Measurements from ENCODE around the gene TMEM231. TPM values are rescaled to one million over a fixed set of nuclear protein-coding genes. Genes with fewer than 3 reads are reported as not detected.

The TMEM231 gene
- total RNA-seq, 4 donors from 2014 or later = 2.9 to 6.2 (median 4.7) TPM

DNA sequence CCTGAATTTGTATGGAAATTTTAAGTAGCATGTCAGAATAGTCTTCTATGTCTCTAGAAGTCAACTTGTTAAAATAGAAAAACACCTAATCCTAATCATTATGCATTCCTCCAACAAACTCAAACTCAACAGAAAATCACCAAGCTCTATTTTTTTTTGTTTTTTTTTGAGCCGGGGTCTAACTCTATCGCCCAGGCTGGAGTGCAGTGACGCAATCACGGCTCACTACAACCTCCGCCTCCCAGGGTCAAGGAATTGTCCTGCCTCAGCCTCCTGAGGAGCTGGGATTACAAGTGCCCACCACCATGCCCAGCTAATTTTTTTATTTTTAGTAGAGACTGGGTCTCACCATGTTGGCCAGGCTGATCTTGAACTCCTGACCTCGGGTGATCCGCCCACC is 9.8 kb downstream of the TMEM231 start:
- TF ChIP-seq, protein P1, sequence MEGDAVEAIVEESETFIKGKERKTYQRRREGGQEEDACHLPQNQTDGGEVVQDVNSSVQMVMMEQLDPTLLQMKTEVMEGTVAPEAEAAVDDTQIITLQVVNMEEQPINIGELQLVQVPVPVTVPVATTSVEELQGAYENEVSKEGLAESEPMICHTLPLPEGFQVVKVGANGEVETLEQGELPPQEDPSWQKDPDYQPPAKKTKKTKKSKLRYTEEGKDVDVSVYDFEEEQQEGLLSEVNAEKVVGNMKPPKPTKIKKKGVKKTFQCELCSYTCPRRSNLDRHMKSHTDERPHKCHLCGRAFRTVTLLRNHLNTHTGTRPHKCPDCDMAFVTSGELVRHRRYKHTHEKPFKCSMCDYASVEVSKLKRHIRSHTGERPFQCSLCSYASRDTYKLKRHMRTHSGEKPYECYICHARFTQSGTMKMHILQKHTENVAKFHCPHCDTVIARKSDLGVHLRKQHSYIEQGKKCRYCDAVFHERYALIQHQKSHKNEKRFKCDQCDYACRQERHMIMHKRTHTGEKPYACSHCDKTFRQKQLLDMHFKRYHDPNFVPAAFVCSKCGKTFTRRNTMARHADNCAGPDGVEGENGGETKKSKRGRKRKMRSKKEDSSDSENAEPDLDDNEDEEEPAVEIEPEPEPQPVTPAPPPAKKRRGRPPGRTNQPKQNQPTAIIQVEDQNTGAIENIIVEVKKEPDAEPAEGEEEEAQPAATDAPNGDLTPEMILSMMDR (IDR thresholded peaks at IDR 0.05; ENCODE audit: low read depth) = no peak

DNA sequence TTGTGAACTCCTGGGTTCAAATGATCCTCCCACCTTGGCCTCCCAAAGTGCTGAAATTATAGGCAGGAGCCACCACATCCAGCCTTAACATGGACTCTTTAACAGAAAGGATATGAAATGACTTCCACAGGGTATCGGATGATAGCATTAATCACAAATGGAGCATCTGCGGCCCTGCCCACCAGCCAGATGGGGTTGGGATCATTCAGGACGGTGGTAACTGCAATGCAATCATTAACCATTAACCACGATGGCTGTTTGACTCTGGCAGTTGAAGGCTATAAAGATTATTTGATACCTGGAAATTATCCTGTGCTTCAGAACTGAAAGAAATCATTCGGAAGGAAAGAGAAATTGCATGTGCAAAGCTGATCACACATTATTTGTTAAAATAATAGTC is 14.8 kb downstream of the TMEM231 start:
- TF ChIP-seq, protein P1 (IDR thresholded peaks at IDR 0.05; ENCODE audit: low read depth) = no peak

DNA sequence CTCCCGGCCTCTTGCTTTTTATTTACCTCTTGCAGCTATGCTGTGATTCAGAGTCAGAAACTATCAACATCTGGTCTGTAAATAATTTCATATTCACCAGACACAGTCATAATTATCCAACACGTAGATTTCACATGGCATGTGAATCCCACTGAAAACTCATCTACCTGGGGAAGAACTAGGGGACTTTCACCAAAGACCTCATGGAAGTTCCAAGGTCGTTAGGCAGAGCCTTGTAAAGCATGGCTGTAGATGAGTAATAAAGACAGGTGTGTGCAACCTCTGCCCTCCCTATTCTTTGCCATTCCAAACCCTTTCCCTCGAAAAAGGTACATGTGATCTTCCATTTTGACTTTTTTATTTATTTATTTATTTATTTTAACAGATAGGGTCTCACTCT is 18.3 kb downstream of the TMEM231 start:
- TF ChIP-seq, protein P1 (IDR thresholded peaks at IDR 0.05; ENCODE audit: low read depth) = no peak

DNA sequence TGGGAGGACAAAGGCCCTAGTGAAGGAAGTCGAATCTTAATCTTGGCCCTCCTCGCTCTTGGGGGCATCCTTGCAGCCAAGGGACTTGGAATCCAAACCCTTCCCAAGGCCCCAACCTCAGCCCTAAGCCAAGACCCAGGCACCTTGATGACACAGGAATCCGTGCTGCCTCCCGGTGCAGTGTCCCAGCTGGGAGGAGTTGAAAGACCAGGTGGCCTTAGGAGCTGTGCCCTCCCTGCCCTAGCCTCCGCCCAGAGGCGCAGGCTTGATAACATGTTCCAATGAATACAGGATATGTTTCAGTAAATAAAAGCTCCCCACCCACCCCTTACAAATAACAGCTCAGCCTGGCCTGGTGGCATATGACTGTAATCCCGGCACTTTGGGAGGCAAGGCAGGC is 20.2 kb downstream of the TMEM231 start, which contains the start of gene CHST5:
Gene CHST5 (minus strand): TSS at position 208 of the 400 bp plus-strand sequence. CDS start 5,724 bp downstream, outside the sequence.
- TF ChIP-seq, protein P1 (IDR thresholded peaks at IDR 0.05; ENCODE audit: low read depth) = no peak

DNA sequence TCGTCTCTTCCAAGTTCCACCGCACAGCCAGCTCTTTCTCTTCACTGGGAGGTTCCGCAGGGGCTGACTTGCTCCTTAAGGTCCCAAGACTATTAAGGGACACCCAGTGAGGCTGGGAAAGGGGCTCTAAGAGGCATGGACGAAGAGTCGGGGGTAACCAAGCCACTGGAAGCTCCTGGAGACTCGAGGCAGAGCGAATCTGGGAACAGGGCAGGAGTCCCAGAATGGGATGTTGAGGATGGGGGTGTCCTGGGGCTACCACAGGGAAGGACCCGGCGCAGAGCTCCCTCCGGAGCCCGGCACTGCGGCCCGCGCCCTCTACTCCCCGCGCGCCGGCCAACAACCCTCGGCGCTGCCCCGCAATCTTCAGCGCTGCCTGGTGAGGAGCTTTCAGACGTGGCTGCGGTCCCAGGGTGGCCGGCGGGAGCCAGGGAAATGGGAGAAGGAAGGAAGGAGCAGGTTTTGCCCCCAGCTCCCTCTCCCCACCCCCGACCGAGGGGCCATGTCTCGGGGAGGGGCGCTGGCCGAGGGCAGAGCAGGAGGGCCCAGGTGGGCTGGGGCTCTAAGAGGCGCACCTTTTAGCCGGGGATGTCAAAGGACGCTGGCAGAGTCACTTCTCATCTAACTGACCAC is 20.7 kb downstream of the TMEM231 start:
- TF ChIP-seq, protein P1 (IDR thresholded peaks at IDR 0.05; ENCODE audit: low read depth) = no peak

DNA sequence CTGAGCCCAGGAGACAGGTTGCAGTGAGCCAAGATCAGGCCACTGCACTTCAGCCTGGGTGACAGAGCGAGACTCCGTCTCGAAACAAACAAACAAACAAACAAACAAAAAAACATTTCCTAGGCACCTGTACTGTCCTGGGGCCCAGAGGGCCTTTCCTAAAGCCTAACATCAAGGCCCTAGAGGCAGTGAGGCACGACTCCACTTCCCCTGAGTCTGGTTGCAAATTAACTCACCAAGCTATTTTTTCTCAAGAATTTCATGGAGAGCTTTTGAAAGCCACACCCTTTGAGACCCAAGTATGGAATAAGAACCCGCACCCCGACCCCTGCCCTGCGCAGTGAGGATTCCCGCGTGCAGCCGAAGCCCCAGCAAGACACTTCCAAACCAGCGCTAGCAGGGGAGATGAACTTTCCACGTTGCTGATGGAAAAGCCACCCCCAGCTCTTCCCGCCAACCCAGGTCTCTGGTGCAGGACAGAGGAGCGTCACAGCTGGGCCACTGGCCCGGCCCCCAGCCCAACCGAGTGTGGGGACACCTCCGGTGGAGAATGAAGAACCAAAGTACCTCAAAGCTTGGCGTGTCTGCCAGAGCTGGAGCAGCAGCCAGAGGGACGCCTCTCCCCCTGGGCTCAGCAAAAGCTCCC is 21.4 kb downstream of the TMEM231 start:
- TF ChIP-seq, protein P1 (IDR thresholded peaks at IDR 0.05; ENCODE audit: low read depth) = no peak

DNA sequence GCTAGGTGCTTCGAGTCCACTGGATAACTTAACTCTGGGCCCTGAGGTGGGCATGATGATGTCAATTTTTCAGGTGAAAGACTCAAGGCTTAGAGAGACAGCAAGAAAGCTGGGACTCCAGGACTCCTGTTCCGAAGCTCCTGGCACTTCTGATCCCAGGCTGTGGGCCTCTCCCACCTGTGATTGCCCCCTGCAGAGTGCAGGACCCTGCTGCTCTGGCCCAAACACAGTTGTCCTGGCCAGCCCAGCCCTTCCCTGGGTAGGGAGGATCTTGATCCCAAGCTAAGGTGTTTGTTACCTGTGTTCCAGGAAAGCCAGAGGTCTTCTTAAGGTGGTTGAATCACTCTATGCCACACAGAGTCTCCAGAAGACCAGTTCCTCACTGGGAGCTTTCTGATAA is 23.3 kb downstream of the TMEM231 start:
- TF ChIP-seq, protein P1 (IDR thresholded peaks at IDR 0.05; ENCODE audit: low read depth) = no peak

Measured in subcutaneous adipose tissue (tissue), 4 donors.